ENCODE data around the gene ALG11. TPM values are rescaled to one million over a fixed set of nuclear protein-coding genes. Genes with fewer than 3 reads are reported as not detected.

Gene ALG11
- total and polyA plus RNA-seq, 7 donors = 2.6 to 17.9 (median 16.0) TPM

DNA sequence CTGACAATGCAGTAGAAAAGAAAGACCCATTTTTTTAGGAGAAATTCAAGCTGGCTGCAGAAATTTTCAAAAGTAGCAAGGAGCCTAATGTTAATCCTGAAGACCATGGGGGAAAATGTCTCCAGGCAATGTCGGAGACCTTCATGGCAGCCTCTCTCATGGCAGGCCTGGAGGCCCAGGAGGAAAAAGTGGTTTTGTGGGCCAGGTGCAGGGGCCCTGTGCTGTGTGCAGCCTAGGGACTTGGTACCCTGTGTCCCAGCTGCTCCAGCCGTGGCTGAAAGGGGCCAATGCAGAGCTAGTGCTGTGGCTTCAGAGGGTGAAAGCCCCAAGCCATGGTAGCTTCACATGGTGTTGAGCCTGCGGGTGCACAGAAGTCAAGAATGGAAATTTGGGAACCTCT, 4.1 kb downstream of the ALG11 start:
- TF ChIP-seq, protein P1, sequence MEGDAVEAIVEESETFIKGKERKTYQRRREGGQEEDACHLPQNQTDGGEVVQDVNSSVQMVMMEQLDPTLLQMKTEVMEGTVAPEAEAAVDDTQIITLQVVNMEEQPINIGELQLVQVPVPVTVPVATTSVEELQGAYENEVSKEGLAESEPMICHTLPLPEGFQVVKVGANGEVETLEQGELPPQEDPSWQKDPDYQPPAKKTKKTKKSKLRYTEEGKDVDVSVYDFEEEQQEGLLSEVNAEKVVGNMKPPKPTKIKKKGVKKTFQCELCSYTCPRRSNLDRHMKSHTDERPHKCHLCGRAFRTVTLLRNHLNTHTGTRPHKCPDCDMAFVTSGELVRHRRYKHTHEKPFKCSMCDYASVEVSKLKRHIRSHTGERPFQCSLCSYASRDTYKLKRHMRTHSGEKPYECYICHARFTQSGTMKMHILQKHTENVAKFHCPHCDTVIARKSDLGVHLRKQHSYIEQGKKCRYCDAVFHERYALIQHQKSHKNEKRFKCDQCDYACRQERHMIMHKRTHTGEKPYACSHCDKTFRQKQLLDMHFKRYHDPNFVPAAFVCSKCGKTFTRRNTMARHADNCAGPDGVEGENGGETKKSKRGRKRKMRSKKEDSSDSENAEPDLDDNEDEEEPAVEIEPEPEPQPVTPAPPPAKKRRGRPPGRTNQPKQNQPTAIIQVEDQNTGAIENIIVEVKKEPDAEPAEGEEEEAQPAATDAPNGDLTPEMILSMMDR (IDR thresholded peaks at IDR 0.05) = no peak
- intact Hi-C loops (cut with DNase I) = no loop called here
- no peaks in the 10 kb centered on the region for H3K27me3 ChIP-seq (ENCODE audit: insufficient read depth in 3 of 3, low read length in 2 of 3)

DNA sequence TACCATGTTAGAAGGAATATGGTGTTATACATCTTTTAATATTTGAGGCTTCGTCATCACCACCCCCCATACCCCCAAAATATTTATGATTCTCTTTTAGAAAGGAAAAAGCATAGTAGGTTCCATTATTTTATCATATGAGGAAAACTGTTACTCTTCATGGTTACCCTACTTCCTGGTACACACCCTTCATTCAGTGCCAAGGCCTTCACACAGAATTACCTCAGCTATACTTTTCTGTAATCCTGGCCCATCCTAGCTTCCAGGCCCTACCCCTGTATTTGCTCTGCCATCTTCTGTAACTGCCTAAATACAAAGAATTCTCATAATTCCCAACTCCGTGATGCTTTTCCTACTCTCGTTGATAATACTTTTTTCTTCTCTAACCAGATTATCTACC, 8.0 kb downstream of the ALG11 start:
- Histone ChIP-seq H3K9me3 (no peaks in the 10 kb centered on the region), H3K27me3 (ENCODE audit: insufficient read depth in 3 of 3, low read length in 2 of 3) (no peaks in the 10 kb centered on the region), H3K27ac (no peak overlapping the region), H3K36me3 (ENCODE audit: insufficient read depth in 1 of 2, low read depth in 1 of 2) (peaks cover 8 to 65% of the 10 kb centered on the region in 2 donors), H3K4me3 (no peak overlapping the region), H3K4me1 (no peaks in the 10 kb centered on the region)
- DNase-seq (no peak), ATAC-seq (no peak)
- 88 to 94% (median 92%) methylated on average over 3 of the region's 3 CpGs for WGBS, 3 donors
- TF ChIP-seq, protein P1 (IDR thresholded peaks at IDR 0.05) = no peak
- intact Hi-C loops (cut with DNase I) = no loop called here

More for the DNA sequence above, 4.1 kb downstream of the ALG11 start:
- Histone ChIP-seq H3K27ac (no peak overlapping the region), H3K36me3 (ENCODE audit: insufficient read depth in 1 of 2, low read depth in 1 of 2) (peaks cover 8 to 38% of the 10 kb centered on the region in 2 donors), H3K4me1 (peaks cover 7% of the 10 kb centered on the region), H3K9me3 (no peaks in the 10 kb centered on the region), H3K4me3 (no peak overlapping the region)
- DNase-seq (no peak), ATAC-seq (no peak)
- whole genome bisulfite sequencing, 3 donors = 93 to 96% (median 96%) methylated on average over 3 of the region's 3 CpGs

DNA sequence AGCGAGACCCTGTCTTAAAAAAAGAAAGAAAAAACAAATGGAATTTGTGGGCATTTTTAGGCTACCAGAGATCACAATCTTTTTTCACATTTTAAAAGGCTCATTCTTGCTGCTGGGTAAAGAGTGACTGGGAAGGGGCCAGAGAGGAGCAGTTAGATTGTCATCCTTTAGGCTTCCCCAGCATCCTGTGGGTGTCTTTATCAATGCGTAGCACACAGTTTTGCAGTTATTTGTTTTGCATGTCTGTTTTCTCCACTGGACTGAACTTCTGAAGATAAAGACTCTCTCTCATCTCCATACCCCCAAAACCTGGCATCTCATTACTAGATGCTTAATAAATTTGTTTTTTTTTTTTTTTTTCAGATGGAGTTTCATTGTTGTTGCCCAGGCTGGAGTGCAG, 10.2 kb downstream of the ALG11 start:
- DNase-seq = no peak
- H3K4me1 ChIP-seq = no peaks in the 10 kb centered on the region
- ATAC-seq = no peak
- no peak overlapping the region for H3K27ac ChIP-seq
- WGBS, 3 donors = 98 to 100% (median 99%) methylated on average over 2 of the region's 2 CpGs
- H3K27me3 ChIP-seq (ENCODE audit: insufficient read depth in 3 of 3, low read length in 2 of 3) = no peaks in the 10 kb centered on the region
- no peak overlapping the region for H3K4me3 ChIP-seq
- no peaks in the 10 kb centered on the region for H3K9me3 ChIP-seq
- H3K36me3 ChIP-seq (ENCODE audit: insufficient read depth in 1 of 2, low read depth in 1 of 2) = peaks cover 8 to 75% of the 10 kb centered on the region in 2 donors
- TF ChIP-seq, protein P1 (IDR thresholded peaks at IDR 0.05) = no peak
- intact Hi-C loops (cut with DNase I) = no loop called here

DNA sequence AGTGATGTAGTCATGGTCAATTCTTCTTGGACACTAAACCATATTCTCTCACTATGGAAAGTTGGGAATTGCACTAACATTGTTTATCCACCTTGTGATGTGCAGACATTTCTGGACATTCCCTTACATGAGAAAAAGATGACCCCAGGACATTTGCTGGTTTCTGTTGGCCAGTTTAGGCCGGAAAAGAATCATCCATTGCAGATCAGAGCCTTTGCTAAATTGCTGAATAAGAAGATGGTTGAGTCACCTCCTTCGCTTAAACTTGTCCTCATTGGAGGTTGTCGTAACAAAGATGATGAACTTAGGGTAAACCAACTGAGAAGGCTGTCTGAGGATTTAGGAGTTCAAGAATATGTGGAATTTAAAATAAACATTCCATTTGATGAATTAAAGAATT, 12.3 kb downstream of the ALG11 start, which contains the start of gene UTP14C:
Gene UTP14C, plus strand, starts transcription at position 211 of the 400 bp plus-strand sequence. CDS start 4,114 bp downstream, outside the sequence.
- H3K4me1 ChIP-seq = no peaks in the 10 kb centered on the region
- no peaks in the 10 kb centered on the region for H3K27me3 ChIP-seq (ENCODE audit: insufficient read depth in 3 of 3, low read length in 2 of 3)
- ATAC-seq = no peak
- 96 to 99% (median 97%) methylated on average over 3 of the region's 3 CpGs for WGBS, 3 donors
- TF ChIP-seq, protein P1 (IDR thresholded peaks at IDR 0.05) = no peak
- intact Hi-C loops (cut with DNase I) = no loop called here
- peaks cover 10 to 68% of the 10 kb centered on the region in 2 donors for H3K36me3 ChIP-seq (ENCODE audit: insufficient read depth in 1 of 2, low read depth in 1 of 2)
- no peak for DNase-seq
- no peak within 1 kb of the TSS for H3K27ac ChIP-seq
- H3K9me3 ChIP-seq = no peaks in the 10 kb centered on the region
- H3K4me3 ChIP-seq = no peak within 1 kb of the TSS
